K562 (cell line): Measurements from ENCODE around the gene TMEM129. TPM values are rescaled to one million over a fixed set of nuclear protein-coding genes. Genes with fewer than 3 reads are reported as not detected.
A peak's percentile ranks its signal among the peaks of the same experiment; 100 is the strongest.

Source experiments
- ARHGAP35 ChIP-seq: fragments of 450-650 bp; IDR thresholded peaks from 2 replicates; pipeline ENCODE4 v1.6.1; 2018; ENCODE audit not compliant: partially characterized antibody
- BACH1 ChIP-seq: fragments of 200-800 bp; sonication (Bioruptor generic); IDR thresholded peaks from 2 replicates; pipeline ENCODE4 v1.6.1; 2016; ENCODE audit warnings: missing genetic modification characterization, missing compliant biosample characterization
- DLX4 ChIP-seq: fragments of 250-450 bp; sonication (Bioruptor Pico); IDR thresholded peaks from 2 replicates; pipeline ENCODE4 v1.6.1; 2021; ENCODE audit warnings: mild to moderate bottlenecking
- DPF2 ChIP-seq: fragments of 450-650 bp; IDR thresholded peaks from 2 replicates; pipeline ENCODE4 v1.6.1; 2016
- GTF2E2 ChIP-seq: fragments of 200-800 bp; sonication (Bioruptor generic); IDR thresholded peaks from 2 replicates; pipeline ENCODE4 v1.6.1; 2016; ENCODE audit warnings: missing genetic modification characterization, missing compliant biosample characterization
- MTA1 ChIP-seq: fragments of 450-650 bp; IDR thresholded peaks from 2 replicates; pipeline ENCODE4 v1.6.1; 2017; ENCODE audit warnings: borderline replicate concordance
- MXD1 ChIP-seq: fragments of 250-450 bp; sonication (Bioruptor Pico); IDR thresholded peaks from 2 replicates; pipeline ENCODE4 v1.8.0; 2021; ENCODE audit warnings: borderline replicate concordance, mild to moderate bottlenecking, moderate library complexity; ENCODE audit not compliant: poor library complexity, severe bottlenecking
- MYC ChIP-seq, 2 experiments: fragments of 250-450 bp in 1 of 2; sonication (Bioruptor Pico) in 1 of 2; IDR thresholded peaks; 2 replicates each; pipeline versions ENCODE4 v1.5.1 to v1.6.1; 2012 to 2021; ENCODE audit warnings: low read depth in 2 of 2, borderline replicate concordance in 1 of 2, improper control_type of control experiment in 1 of 2, low read length in 1 of 2, mild to moderate bottlenecking in 1 of 2, moderate library complexity in 1 of 2
- NFIX ChIP-seq: fragments of 250-450 bp; sonication (Bioruptor Pico); IDR thresholded peaks from 2 replicates; pipeline ENCODE4 v1.4.0; 2020; ENCODE audit warnings: low read depth, mild to moderate bottlenecking, moderate library complexity
- POLR2H ChIP-seq: IDR thresholded peaks from 2 replicates; pipeline ENCODE4 v1.6.1; 2016; ENCODE audit warnings: missing genetic modification characterization, low read depth, mild to moderate bottlenecking, control low read depth, missing compliant biosample characterization, moderate library complexity
- SRSF7 ChIP-seq: fragments of 200-400 bp; formaldehyde crosslinking; optimal IDR thresholded peaks from 2 replicates; pipeline ENCODE3; 2017; ENCODE audit warnings: mild to moderate bottlenecking, low read depth, low read length
- THRA ChIP-seq: fragments of 450-650 bp; IDR thresholded peaks from 2 replicates; pipeline ENCODE4 v1.6.1; 2017; ENCODE audit warnings: mild to moderate bottlenecking, moderate library complexity
- ZNF224 ChIP-seq: sonication (generic); formaldehyde crosslinking; IDR thresholded peaks from 2 replicates; pipeline ENCODE4 v1.8.0; 2022; ENCODE audit warnings: mild to moderate bottlenecking, missing genetic modification reagents
- ZNF655 ChIP-seq: fragments of 250-450 bp; sonication (Bioruptor Pico); IDR thresholded peaks from 2 replicates; pipeline ENCODE4 v1.5.0; 2021
- polyA plus RNA-seq, 8 experiments: library from polyadenylated mRNA; depleted of rRNA in 4 of 8; stranded (reverse) in 5 of 8; unstranded in 3 of 8; fragments of >200 nt; fragmentation: Nextera tagmentation in 2 of 8; fragmentation: Illumina TruSeq in 1 of 8; extraction: Ambion mirVana in 2 of 8; extraction: Trizol in 1 of 8; gene quantifications; 2 replicates each; pipeline versions ENCODE4 v1.2.1 to v1.2.3, GENCODE V29; 2011 to 2014; ENCODE audit warnings: inconsistent platforms in 1 of 8, missing spikeins in 1 of 8
- total RNA-seq, 7 experiments: library from RNA; depleted of rRNA in 6 of 7; stranded (reverse); fragments of >200 nt in 6 of 7; fragmentation: Illumina TruSeq in 2 of 7; extraction: Trizol in 2 of 7; gene quantifications; 2 replicates each; pipeline versions ENCODE4 v1.2.1 to v1.2.3, GENCODE V29; 2011 to 2021; ENCODE audit warnings: low replicate concordance in 1 of 7

TMEM129 gene
- total and polyA plus RNA-seq, 9 of the 15 experiments (the other 6 are each of a cell fraction or from before 2014, with no cell fraction given): 0.34 to 47.2 (median 18.8) TPM

GRCh38 chr4:1683736-1684505 is 37.2 kb downstream of the TMEM129 start, which contains the start of gene FAM53A (continued):
- TF ChIP-seq ZNF655 (CRISPR knock-in tag) (no peak), MXD1 (CRISPR knock-in tag) (no peak), DLX4 (CRISPR knock-in tag) (no peak), GTF2E2 (tag) (no peak), POLR2H (tag) (no peak), SRSF7 (no peak), ARHGAP35 (no peak), MYC (IDR thresholded peaks at IDR 0.05; ENCODE audit: low read depth, low read length) (peak; percentile 73), MYC (CRISPR knock-in tag; IDR thresholded peaks at IDR 0.05; ENCODE audit: borderline replicate concordance, low read depth) (no peak), MTA1 (no peak), NFIX (CRISPR knock-in tag) (no peak), DPF2 (no peak), BACH1 (tag) (no peak), ZNF224 (CRISPR knock-in tag) (peak; percentile 75; the same call in 1 of the 2 replicates), THRA (no peak)
